Kidney tubule cell (primary cell): ENCODE data around the gene IL36RN.
A peak's percentile ranks its signal among the peaks of the same experiment; 100 is the strongest.

Experiments used
- DNase-seq: peaks from one replicate; pipeline ENCODE4 v3.0.0-alpha.2; 2018; ENCODE audit warnings: low spot score

IL36RN gene

DNA sequence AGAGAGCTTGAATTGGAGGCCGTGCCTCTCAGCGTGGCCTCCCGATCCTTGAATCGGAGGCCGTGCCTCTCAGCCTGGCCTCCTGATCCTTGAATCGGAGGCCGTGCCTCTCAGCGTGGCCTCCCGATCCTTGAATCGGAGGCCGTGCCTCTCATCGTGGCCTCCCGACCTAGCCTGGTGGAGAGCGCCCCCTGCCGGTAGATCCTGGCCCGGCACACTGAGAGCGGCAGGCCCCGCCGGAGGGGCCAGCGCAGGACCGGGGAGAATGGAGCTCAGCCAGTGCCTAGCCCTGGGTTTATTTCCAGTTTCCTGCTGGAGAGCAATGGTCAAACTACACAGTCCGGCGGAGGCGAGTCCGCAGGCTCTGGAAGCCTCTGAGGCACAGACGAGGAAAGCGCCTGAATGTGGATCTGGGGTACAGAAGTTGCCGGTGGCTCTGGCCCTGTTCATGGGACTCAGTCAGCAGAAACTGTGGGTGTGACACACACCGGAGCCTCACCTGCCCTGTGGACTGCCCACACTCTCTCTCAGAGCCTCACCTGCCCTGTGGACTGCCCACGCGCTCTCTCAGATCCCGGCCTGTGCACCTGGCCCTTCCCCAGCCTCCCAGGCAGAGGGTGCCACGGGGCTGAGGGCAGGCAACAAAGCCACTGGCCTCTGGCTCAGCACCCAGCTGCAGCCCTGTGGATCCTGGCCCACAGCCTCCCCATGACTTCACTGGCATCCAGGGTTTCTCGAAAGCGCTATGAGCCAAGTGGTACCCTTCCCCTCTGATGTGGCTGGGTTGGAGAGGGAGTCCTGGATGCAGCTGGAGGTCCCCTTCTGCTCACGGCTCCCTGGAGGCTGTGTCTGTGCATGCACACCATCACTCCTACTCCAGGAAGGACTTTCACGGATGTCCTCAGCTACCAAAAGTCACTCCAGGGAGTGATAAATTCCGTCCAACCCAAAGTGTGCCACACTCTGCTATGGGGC, 7.8 kb upstream of the IL36RN start:
- DNase-seq = no peak

DNA sequence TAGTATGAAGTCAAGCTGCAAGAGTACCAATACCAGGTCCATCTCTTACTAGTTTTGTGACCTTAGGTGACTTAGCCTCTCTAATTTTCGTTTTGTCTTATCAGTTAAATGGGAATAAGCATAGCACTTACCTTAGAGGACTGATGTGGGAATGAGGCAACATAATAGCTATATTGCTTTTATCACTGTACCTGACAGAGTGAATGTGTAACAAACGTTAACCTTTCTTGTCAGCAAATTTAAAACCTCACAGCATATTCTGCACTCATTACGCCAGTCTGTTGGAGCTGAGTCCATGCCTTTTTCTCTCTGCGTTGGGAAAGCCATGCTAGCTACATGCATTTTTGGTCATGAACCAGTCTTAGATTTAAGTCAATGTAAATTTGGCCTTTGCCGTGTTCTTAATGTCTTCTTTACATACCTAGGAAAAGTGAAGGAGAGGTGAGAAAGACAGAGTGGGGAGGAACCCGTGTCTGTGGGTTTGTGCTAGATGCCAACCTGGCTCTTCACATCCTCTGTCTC, 6.5 kb upstream of the IL36RN start, which contains the start of gene IL36B:
IL36B (minus strand) TSS at position 472 of the 522 bp plus-strand sequence.
- no peak for DNase-seq

DNA sequence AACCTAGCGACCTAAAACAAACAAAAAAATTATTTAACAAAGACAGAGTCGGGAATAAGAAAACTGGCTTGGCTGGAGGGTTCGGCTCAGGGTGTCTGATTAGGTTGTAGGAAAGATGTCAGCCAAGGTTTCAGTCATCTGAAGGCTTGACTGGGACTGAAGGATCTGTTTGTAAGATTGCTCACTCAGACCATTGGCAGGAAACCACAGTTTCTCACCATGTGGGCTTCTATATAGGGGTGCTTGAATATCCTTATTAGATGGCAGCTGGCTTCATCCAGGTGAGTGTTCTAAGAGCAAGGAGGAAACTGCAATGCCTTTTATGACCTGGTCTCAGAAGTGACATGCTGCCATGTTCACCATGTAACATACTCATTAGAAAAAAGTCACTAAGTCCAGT, 5.3 kb upstream of the IL36RN start:
- DNase-seq = no peak

DNA sequence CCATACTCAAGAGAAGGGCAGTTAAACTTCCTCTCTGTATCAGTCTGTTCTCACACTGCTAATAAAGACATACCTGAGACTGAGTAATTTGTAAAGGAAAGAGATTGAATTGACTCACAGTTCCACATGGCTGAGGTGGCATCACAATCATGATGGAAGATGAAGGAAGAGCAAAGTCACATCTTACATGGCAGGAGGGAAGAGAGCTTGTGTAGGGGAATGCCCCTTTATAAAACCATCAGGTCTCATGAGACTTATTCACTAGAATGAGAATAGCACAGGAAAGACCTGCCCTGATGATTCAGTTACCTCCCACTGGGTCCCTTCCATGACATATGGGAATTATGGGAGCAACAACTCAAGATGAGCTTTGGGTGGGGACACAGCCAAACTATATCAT, 4.9 kb upstream of the IL36RN start:
- peak; percentile 73 for DNase-seq

DNA sequence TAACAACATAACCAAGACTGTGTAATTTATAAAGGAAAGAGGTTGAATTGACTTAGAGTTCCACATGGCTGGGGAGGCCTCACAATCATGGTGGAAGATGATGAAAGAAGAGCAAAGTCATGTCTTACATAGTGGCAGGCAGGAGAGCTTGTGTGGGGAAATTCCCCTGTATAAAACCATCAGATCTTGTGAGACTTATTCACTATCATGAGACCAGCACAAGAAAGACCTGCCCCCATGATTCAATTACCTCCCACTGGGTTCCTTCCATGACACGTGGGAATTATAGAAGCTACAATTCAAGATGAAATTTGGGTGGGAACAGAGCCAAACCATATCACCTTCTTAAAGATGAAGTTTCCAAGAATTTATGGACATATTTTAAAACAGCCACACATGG, 2.5 kb upstream of the IL36RN start:
- peak; percentile 69 for DNase-seq

DNA sequence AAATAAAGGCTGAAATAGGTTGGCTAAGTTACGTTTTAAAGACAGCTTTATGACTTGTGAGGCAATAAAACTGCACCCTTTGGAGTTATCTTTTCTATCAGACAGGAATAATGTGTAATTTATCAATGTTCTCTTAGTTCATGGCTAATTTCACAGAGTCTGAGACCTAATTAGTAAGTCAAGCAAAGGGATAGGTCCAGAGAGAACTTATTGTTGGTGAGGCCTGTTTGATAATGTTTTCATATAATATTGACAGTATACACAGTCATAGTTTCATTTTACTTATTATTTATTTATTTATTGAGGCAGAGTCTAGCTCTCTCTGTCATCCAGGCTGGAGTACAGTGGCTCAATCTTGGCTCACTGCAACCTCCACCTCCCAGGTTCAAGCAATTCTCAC, 1.9 kb upstream of the IL36RN start:
- no peak for DNase-seq

DNA sequence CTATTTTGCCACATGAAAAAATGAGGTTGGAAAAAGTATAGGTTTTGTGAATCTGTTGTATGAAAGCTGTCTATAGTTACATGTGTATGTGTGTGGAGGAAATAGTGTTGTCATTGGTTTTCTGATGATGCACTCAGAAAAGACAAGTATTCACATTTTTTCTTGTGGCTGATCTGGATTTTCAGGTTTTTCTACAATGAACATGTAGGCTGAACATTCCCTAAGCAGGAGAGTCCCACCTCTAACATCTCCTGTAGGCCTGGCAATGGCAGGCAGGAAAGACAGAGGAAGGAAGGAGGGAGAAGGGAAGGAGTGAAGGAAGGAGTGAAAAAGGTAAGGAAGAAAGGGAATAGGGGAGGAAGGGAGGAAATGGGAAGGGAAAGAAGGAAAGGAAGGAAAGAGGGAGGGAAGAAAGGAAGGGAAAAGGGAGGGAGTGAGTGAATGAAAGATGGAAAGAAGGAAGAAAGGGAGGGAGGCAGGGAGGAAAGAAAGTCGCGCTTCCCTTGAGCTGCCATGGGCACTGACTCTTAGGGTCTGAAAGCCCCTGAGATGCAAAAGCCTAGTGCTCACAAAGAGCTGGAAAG, 495 bp upstream of the IL36RN start:
- no peak for DNase-seq

DNA sequence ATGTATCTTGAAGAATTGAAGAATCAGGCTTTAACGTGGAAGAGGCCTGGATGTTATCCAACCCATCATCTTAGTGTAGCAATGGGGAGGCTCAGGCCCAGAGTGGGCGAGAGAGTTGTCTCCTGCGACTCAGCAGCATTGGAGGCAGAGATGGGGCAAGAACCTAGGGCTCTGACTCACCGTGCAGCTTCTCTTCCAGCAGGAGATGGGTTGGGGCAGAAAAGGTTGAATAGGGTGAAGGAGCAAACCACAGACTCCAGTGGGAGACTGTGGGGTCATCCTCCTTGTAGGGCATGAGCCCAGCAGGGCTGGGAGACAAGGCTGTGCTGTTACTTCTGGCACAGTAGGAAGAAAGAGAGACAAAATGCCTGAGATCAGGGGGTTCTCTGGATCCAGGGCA, 1.4 kb downstream of the IL36RN start:
- DNase-seq = peak; percentile 23

DNA sequence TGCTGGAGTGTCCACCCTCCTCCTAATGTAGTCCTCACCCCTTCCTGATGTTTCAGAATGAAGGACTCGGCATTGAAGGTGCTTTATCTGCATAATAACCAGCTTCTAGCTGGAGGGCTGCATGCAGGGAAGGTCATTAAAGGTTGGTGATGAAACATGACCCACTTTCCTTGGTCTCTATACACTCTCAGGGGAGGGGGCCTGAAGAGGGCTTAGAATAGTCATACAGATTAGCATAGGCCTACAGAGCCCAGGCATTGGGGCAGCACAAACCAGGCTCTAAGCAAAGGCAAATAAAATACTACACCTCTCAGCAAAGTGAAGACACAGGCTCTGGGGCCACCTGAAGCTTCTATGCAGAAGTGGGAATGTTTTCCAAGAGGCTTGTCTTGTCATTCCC, 1.8 kb downstream of the IL36RN start:
- no peak for DNase-seq

DNA sequence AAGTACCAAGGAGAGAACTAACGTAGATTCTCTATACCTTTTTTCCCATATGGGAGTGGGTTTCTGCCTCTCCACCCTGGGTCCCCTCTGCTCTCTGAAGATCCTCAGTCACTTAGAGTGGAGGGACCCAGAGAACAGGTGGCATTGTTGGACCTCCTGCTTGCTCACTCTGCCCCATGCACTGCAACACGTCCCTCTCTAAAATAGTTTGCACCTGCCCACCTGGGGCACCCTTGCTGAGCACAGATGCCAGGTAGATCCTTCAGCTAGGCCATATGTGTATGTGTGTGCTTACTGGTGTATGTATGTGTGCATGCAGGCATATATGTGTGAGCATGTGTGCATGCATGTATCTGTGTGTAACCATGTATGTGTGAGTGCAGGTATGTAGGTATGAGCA, 2.2 kb downstream of the IL36RN start:
- DNase-seq = no peak

DNA sequence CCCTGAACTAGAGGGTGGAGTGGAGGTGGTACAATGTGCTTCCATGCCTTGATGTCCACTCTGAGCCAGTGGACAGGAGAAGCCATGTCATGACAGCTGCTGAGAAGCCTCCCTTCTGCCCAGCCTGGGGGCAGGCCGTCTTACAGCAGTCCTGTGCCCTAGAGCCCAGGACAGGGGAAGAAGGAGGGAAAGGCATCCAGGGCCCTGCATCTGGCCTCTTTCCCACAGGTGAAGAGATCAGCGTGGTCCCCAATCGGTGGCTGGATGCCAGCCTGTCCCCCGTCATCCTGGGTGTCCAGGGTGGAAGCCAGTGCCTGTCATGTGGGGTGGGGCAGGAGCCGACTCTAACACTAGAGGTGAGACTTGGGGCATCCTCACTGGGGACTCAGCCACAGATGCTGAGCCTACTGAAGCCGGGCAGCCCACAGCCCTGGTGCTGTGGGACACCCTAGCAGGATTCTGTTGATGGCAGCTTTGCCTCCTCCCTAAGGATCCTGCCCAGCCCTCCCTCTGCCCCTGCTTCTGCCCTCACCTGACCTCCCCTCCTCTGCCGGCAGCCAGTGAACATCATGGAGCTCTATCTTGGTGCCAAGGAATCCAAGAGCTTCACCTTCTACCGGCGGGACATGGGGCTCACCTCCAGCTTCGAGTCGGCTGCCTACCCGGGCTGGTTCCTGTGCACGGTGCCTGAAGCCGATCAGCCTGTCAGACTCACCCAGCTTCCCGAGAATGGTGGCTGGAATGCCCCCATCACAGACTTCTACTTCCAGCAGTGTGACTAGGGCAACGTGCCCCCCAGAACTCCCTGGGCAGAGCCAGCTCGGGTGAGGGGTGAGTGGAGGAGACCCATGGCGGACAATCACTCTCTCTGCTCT, 3.1 kb downstream of the IL36RN start:
- DNase-seq = no peak

DNA sequence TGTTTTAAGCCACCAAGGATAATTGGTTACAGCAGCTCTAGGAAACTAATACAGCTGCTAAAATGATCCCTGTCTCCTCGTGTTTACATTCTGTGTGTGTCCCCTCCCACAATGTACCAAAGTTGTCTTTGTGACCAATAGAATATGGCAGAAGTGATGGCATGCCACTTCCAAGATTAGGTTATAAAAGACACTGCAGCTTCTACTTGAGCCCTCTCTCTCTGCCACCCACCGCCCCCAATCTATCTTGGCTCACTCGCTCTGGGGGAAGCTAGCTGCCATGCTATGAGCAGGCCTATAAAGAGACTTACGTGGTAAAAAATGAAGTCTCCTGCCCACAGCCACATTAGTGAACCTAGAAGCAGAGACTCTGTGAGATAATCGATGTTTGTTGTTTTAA, 5.3 kb downstream of the IL36RN start:
- no peak for DNase-seq

DNA sequence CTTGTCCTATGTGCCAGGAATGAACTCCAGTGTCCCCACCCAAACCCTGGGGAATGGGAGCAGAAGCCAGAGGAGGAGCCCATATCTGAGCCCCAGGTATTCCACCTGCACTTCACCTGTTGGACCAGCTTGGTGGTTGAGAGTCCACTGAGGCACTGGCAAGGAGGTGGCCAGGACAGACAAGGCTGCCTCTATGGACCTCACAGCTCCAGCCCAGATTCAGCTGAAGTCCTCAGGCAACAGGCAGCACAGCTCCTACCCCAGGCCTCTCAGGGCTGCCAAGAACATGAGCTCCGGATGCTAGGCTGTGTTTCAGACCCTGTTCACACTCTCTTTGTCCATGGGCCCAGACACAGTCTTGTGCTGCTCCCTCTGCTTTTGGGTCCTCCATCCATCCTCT, 5.9 kb downstream of the IL36RN start:
- no peak for DNase-seq

DNA sequence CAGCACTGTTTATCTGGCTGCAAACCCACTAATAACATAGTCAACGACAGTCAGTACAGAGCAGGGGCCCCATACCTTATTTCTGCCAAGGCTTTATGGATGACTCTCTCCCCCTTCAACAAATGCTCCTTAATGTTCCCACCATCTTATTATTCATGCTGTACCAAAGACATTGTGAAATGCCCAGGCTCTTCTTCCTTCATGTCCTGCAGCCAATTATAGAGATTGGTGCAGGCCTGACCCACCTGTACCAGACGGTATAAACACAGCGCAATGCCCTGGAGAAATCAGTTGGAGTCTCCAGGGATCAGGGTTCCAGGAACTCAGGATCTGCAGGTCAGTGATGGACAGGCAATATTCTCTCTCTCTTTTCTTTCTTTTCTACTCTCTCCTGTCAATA, 8.7 kb downstream of the IL36RN start, which contains the start of gene IL1F10:
IL1F10 (plus strand) TSS at position 290 of the 400 bp plus-strand sequence. CDS start 4,769 bp downstream, outside the sequence.
- DNase-seq = no peak

DNA sequence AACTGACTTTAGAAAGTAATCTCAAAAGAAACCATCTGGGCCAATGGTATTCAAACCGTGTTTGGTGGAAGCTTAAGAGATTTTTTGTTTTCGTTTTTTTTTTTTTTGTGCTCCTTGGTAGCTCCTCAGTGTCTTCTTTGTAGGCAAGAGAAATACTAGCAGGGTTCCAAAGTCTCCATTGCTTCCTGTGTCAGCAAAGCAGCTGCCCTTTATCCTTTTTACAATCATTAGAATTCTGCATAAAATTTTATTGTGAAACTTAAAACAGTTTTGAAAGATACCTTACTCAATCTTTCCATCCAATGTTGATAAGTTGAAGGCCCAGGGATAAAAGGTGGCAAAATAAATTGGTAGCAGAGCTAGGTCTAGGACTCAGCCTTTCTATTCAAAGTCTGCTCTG, 9.3 kb downstream of the IL36RN start:
- no peak for DNase-seq

DNA sequence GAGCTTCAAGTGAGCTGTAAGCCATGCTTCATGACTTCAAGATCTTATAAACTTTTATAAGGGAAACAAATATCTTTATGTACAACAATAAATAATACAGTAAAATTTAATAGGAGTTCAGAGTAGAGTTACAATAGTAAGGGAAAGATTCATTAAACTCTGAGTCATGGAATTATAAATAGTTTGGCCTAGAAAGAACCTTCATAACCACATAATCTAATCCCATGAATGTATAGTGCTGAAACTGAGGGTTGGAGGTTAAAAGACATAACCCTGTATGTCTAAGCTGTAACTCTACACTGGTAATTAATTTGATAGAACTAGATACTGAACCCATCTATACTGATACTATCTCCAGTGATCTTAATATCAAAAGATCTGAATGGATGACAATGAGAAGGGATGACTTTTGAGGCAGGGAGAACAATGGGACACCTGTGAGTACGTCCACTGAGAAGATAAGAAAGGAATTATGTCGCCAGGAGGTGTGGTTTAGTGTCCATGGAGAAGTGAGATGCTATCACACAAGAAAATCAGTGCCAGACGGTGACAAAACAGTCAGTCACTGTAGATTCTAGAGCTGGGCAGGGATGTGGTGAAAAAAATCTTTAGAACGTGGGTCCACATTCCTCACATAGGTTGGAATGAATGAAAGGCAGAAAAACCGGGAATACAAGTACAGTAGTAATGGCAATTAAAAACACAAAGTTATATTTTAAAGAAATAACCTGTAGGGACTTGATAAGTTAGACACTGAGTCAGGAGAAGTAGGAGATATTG, 9.9 kb downstream of the IL36RN start:
- peak; percentile 78 for DNase-seq

DNA sequence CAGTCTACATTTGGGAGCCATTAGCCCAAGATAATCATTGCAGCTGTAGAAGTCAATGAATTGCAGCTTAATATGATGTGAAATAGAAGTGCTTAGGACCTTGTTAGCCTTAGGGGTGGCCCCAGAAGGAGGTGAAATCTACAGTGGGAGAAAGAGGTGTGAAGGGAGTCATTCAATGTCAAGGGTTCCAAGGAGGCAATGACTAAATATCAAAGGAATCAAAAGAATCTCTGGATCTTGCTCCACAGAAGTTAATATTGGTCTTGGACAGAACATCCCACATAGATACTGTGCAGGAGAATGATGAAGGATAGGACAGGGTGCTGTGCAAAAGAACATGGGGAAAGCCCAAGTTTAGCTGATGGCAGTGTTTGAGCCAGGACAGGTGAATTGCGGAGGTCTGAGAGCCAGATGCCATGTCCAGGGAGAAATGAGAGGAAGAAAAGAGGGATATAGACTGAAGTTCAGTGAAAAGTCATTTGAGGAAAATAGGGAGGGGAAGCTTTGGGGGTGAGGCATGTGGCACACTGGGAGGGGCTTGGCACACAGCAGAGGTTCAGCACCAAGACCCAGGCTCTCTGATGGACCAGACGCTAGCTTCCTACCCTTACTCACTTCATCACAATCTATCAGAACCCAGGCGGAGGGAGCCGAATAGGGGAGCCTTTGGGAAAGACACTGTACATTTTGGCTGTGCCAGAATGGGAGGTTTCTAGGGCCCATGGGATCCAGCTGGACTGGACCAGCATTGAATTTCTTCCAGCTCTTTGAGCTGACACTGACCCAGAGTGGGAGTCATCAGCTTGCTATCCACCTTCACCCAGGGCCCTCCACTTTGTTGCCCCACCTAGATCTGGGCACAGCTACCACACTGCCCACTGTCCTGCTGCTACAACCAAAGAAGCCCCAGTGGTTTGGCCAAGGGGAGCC, 10.9 kb downstream of the IL36RN start:
- DNase-seq = peak; percentile 82

DNA sequence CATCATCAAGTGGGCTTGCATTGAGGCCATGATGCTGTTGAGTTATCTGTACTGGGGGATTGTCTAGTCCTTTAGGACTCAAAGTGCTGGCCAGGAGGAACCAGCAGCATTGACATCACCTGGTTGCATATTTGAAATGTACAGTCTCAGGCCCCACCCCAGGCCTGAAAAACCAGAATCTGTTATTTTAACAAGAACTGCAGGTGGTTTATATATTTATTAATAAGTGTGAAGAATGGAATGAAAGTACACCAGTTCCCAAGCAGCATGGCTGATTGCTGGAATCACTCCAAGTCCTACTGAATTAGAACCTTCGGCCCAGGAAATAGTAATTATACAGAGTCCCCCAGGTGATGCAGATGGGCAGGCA, 11.6 kb downstream of the IL36RN start:
- DNase-seq = no peak

DNA sequence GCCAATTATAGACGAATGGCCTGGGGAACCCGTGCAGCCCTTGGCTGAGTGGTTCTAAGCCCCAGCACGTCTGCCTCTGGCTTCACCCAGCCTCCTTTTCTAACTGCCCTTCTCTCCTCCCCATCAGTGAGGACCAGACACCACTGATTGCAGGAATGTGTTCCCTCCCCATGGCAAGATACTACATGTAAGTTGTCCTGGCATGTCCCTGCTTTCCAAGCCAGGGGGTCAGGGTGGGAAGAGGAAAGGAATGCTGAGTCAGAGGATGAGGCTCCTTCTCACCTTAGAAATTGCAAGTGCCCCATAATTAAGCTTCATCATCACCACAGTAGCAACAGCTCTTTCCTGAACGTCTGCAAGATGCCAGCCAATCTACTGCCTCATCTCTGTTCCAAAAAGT, 13.6 kb downstream of the IL36RN start:
- peak; percentile 74 for DNase-seq

DNA sequence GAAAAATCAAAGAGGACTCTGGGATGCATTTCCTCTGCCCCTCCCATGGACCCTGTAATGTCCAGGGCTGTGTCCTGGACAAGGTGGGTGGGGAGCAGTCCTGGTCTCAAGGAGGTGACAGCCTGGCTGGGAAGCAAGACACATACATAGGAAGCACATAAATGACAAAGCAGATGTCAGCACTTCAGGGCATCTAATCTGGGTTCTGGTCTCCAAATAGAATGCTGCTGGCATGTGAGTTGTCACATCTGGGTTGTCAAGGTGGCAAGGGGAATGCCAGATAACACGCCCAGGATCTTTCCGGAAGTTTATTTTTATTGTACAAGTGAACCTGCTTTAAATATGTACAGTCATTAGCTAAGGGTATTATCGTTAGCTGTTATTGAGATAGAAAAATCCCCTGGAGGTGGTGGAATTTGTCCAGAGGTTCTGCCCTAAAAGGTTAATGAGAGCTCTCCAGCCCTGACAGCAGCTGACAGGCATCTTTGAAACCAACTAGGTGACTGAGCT, 14.4 kb downstream of the IL36RN start:
- DNase-seq = peak; percentile 46
